RPMI8226 (cell line): Measurements from ENCODE around the gene CHGA.

Source experiments
- DNase-seq: peaks from one replicate; pipeline ENCODE4 v3.0.0-alpha.2; 2015

The CHGA gene

GRCh38 chr14:92906420-92906819 lies 16.5 kb upstream of the CHGA start:
- no peak for DNase-seq

- DNase-seq, result no peak
These were observed 16.1 kb upstream of the CHGA start for GRCh38 chr14:92906823-92907222.

- DNase-seq, result no peak
These were observed 15.5 kb upstream of the CHGA start for GRCh38 chr14:92907316-92907911.

- DNase-seq, result peak; percentile 58
These were observed 8.8 kb upstream of the CHGA start for GRCh38 chr14:92914087-92914656.

GRCh38 chr14:92916201-92916600 lies 6.7 kb upstream of the CHGA start:
- no peak for DNase-seq

GRCh38 chr14:92917041-92917940 lies 5.7 kb upstream of the CHGA start:
- no peak for DNase-seq

- no peak for DNase-seq
These were observed 5.0 kb upstream of the CHGA start for GRCh38 chr14:92917956-92918355.

GRCh38 chr14:92920001-92920400 lies 2.9 kb upstream of the CHGA start:
- DNase-seq, result no peak

GRCh38 chr14:92922155-92922735 lies 705 bp upstream of the CHGA start:
- no peak for DNase-seq

- DNase-seq, result no peak
These were observed 774 bp downstream of the CHGA start for GRCh38 chr14:92923744-92924103.

- DNase-seq, result peak; percentile 38
These were observed 1.3 kb downstream of the CHGA start for GRCh38 chr14:92924247-92924646.

- no peak for DNase-seq
These were observed 2.5 kb downstream of the CHGA start for GRCh38 chr14:92925446-92925845.

GRCh38 chr14:92926180-92926845 lies 3.4 kb downstream of the CHGA start:
- DNase-seq, result no peak

- no peak for DNase-seq
These were observed 4.0 kb downstream of the CHGA start for GRCh38 chr14:92926931-92927330.

- no peak for DNase-seq
These were observed 4.7 kb downstream of the CHGA start for GRCh38 chr14:92927349-92928257.

- DNase-seq, result no peak
These were observed 5.3 kb downstream of the CHGA start for GRCh38 chr14:92928258-92928629.

GRCh38 chr14:92928961-92929688 lies 6.2 kb downstream of the CHGA start:
- DNase-seq, result no peak

- DNase-seq, result no peak
These were observed 7.0 kb downstream of the CHGA start for GRCh38 chr14:92929689-92930608.

GRCh38 chr14:92930737-92931602 lies 8.0 kb downstream of the CHGA start:
- DNase-seq, result no peak
